Activated T-helper 1 cell treated with anti-CD3 and anti-CD28 coated beads, Interleukin-2, amount 50 U/mL, for 16 hours (primary cell): ENCODE results near the gene SH3RF3.

Experiments used
- DNase-seq, 2 donors: peaks; one replicate each; pipeline ENCODE4 v3.0.0-alpha.2; 2020; ENCODE audit warnings: low read depth in 1 of 2, low spot score in 1 of 2

Gene SH3RF3

DNA sequence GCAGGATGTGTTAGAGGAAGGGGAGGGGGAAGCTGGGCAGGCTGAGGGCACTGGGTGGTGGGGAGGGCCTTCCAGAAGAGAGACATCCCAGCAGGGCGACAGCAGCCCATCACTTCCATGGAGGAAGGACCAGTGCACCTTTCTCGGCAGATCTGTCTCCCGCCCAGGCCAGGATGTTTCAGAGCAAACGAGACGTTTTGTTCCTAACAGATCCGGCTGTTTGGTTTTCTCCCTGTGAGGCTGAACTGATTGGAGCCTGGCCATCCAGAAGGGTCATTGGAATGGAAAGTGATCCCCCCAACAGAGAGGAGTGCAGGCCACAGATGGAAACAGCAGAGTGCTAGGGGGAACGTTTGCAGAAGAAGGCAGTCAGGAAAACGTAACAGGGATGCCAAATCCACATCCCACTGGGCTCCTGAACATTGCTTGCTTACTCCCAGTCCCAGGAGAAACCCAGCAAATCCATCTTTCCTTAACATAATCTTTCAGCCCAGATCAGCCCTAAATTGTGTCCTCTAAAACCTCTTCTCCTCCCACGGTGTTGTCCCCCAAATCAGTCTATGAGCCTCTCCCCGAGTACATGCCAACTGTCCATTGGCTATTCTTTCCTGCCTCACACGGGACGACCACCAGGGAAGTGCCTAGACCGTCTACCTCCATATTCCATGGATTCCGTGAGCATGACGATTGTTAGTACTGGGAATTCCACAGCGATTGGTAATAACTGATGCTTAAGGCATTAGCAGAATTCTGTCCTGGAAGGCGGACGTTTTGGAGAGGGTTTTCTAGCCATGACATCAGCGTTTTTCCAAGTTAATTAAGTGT is 357.9 kb downstream of the SH3RF3 start:
- DNase-seq: no peak

DNA sequence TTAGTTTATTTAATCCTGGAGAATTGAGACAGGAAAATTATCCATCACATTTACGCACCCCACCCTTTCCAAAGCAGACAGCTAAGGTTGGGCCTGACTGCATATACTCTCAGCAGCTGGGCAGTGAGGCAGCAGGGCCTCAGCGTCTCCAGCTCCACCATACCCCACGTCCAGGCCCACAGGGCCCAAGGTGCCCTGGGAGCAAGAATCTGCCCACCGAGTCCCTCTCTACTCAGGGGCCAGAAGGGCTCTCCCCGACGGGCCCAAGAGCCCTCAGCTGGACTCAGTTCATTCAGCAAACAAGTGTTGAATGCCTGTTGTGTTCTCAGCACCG is 358.5 kb downstream of the SH3RF3 start:
- DNase-seq: no peak

DNA sequence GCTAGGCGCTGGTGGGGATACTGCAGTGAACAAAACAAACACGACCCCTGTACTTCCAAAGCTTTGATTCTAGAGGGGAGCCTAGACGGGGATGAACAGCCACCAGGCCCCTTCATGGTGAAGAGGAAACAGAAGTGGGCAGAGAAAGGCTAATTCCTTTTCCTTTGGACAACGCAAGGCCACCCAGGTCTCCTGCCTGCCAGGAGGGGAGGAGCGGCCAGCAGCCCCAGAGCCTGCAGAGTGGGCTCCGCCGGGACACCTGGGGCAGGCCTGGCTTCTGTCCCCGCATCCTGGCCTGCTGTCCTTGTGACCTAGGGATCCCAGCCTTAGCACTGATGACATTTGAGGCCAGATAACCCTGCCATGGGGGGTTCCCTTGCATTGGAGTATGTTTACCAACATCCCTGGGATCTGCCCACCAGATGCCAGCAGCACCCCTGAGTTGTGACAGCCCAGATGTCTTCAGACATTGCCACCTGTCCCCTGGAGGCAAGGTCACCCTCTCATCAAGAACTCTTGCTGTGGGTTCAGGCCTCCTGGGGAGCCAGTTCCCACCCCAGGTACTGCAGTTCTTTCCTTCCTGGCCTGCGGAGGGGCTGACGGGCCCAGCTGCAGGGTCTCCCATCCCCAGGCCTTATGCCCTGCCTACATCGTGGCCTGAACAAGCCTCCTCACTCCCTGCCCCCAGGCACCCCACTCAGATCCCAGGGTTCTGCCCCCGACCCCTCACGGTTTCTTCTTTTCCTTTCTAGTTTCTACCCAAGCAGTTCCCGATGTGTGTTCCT is 359.1 kb downstream of the SH3RF3 start:
- no peak for DNase-seq

DNA sequence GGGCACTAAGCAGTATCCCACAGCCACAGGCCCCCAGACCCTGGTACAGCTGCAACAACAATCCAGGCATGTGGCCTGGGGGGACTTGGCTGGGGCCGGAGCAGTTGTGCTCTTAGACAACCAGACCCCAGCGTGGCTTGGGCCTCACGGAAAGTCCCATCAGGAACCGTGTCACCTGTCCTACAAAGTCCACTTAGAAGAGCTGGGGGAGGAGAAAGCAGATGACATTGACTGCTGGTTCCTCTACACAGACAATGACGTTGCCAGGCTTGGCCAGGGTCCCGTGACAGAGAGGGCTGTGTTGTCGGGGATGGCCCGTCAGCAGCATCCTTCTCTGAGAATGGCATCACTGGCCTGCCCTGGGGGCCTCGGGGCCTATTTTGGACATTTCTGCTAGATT is 360.3 kb downstream of the SH3RF3 start:
- DNase-seq: no peak

DNA sequence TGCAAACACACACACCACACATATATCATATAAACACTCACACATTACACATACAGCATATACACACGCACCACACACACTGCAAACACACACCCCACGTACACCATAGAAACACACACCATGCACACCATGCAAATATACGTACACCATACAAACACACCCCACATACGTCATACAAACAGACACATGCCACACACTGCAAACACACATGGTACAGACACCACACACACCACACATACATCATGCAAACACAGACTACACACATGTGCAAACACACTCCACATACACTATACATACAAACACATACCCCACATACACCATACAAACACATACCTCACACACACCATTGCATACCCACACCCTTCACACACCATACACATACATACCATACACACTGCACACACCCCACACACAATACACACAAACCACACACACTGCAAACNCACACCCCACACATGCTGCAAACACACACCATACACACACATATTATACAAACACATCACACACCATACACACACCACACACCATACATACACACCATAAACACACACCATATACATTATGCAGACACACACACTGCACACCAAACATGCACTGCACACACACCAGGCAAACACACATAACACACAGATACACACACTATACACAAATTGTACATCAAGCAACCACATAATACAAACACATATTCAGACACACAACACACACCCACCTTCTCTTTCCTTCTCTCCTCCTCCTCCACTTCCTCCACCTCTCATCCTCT is 364.4 kb downstream of the SH3RF3 start:
- no peak for DNase-seq

DNA sequence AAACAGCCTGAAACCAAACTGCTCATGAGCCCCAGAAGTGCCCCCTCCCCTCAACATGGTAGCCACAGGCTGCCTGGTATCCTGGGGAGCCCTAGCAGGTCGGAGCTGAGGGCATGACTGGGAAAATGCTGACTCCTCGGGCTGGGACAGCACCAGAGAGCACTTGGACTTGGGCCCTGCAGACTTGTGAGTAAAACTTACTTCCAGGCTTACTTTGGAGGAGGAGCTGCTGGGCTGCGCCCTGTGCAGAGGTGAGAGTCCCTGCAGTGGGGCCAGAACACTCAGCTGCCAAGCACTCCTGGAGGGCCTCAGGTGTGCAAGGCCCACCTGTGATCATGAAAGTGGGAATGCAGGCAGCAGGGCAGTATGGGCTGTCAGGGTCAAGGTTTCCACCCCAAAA is 365.3 kb downstream of the SH3RF3 start:
- no peak for DNase-seq

DNA sequence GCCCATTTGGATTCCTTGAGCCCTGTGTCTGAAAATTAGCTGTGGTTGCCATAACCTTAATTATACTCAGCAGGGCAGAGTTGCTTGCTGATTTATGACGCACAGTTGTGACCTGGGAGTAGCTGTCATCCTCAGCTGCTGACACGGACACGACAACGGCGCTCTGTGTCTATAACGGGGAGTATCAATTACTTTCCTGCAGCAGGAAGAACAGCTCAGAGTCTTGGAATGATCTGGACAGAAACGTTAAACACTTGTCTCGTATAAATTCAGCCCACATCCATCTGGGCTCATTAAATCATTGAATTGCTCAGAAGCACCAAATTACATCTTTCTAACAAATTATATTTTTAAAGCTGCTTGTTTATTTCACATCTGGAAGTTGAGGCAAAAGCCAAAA is 368.5 kb downstream of the SH3RF3 start:
- DNase-seq: no peak

DNA sequence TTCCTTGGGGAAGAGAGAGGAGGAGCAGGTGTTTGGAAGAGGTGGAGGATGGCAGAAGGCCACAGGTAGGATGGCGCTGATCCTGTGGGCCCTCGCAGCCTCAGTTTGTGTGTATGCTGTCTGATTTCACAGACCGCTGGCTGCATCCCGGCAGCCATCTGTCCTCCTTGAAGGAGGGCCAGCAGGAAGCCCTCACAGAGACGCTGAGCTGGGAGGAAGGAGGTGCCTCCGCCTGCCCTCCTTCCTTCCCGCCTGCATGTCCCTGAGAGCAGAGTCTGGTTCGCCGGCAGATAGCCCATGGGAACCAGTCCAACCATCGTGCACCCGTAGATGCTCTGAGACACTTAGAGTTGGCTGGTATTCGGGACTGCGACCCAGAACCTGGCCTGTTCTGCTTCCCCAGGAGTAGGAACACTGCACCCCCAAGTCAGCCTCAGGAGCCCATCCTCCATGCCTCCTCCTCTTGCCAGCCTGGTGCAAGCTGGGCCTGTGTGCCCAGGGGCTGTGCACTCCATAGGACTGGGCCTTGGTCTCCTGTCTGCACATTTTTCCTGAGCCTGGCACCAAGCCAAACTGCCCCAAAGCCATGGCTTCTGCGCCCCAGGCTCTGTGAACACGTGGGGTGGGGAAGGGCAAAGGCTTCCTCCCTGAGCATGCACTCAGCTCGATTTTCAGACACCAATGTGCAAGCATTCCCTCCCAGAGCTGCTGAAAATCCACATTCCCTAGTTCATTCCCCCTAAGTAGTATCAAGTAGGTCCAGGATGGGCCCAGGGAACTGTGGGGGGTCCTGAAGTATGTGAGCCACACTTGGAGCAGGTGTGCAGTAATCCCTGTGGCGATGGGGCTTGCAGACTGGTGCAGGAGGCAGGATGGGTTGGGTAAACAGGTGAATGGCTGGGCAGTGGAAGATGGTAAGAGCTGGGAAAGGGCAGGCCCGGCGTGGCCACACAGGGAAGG is 369.2 kb downstream of the SH3RF3 start:
- no peak for DNase-seq

DNA sequence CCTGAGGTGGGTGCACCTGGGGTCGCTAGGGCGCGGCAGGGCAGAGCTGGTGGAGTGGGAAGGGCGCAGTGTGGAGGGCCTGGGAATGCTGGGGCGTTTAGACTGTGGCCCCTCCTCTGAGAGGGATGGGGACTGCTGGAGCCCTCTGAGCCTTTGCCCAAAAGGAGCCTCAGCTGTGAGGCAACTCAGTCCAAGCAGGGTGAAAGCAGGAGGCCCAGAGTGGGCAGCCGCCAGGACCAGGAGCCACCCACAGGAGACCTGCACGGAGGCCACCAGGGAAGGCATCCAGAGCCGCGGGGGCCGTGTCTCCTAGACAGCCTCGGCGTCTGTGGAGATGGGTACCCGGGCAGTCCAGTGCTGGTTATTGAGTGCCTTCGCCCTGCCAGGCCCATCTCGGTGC is 369.9 kb downstream of the SH3RF3 start:
- DNase-seq: no peak

DNA sequence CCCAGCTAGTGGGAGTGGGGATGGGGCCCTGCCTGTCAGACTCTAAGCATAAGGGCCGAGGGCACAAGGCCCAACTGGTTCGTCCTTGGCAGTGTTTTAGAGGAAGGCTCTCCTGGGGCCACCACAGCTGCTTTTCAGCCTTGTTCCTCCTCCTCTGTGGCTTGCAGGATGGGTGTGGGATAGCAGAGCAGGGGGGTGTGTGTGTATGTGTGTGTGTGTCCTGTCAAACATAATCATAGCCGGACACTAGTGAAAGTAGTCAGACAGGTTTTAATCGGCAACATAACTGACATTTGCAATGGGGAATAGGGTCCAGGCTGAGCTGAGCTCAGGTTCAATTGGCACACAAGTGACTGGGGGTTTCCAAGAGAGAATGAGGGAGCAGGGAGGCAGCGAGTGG is 370.6 kb downstream of the SH3RF3 start:
- DNase-seq: no peak

DNA sequence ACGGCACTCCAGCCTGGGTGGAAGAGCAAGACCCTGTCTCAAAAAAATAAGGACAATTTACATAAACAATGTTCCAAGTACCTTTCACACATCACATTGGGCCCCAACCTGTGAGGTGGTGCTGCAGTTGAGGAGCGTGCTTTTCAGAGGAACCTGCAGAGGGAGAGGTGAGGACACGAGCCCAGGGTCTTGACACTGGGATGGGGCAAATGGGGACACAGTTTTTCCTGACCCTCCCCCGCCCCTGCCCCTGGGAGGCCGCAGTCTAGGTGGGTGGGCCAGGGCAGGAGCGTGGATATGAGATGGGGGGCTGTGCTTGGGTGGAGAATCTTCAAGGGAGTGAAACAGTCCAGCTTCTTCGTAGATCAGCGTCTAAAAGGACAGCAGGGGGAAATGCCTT is 371.9 kb downstream of the SH3RF3 start:
- DNase-seq: no peak

DNA sequence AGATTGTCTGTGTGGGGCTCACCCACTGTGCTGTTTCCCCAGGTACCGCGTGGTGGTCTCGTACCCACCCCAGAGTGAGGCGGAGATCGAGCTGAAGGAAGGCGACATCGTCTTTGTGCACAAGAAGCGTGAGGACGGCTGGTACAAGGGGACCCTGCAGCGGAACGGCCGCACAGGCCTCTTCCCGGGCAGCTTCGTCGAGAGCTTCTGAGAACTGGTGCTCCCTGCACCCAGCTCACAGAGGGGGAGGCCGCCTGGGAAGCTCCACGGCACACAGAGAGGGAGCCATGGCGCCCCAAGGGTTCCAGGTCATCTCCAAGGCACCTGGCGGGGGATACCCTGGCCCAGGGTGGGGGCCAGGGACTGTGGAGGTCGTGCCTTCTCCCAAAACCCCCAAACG is 372.5 kb downstream of the SH3RF3 start:
- no peak for DNase-seq

DNA sequence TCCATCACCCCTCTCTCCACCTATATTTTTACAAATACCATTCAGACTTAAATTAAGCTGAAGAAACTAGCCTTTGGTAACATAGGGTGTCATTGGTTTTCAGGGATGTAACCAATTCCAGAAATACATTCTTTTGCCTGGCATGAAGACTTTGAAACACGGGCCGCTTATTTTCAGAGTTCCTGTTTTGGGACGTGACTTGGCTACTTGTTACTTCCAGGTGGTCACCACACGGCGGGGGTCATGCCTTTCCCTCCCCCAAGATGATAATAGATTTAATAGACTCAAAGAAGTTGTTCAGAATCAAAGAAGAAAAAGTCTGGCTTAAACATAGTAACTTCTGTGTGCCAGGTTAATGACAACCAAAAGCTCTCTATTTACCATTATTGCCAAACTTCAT is 374.2 kb downstream of the SH3RF3 start:
- DNase-seq: no peak

DNA sequence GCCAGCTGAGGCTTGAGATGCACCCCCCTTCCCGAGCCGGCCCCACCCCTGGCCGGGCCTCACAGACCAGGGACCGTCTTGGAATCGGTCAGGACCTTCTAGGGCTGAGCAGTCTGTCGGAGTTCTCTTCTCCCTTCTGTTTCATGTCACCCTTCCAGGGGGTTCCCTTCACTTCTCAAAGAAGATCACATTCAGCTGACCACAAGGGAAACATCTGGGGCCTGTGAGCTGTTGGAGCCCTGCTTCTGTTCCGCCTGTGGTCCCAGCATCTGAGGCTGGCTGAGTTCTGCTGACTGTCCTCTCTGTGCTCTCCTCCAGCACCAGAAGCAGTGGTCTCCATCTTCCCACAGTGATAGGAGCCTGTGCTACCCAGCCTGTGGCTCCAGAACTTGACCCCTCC is 378.2 kb downstream of the SH3RF3 start:
- DNase-seq: no peak

DNA sequence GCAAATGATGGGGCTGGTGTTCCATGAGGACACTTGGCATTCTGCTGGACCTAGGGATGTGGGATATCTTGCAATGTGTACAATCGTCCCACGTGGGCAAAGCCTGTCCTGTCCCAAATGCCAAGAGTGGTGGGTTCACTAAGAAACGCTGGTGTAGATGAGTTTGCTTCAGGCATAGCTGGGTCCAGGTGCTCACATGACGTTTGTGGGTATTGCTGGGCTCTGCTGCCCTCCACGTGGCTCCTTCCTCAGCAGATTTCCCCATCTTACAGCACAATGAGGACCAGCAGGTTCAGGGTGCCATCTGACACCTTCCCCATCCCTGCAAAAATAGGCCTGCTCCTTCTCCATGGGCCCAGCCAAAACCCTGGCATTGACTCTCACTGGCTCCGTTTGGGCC is 378.8 kb downstream of the SH3RF3 start:
- no peak for DNase-seq

DNA sequence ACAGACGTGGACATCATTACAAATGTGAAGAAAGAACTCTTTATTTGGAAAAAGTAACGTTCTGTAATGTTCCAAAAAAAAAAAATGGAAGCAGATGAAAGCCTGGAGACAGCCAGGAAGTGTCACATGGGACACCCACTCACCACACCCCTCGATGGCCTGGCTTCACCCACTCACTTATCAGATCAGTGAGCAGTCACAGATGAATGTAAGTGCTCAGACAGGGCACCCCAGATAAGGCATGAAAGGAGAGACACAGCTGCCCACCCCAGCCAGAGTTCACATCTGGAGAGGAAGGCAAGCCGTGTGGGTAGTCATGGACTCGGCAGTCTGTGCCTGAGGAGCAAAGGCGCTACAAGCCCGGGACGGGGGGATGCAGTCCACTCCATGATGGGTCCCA is 379.6 kb downstream of the SH3RF3 start:
- DNase-seq: no peak

DNA sequence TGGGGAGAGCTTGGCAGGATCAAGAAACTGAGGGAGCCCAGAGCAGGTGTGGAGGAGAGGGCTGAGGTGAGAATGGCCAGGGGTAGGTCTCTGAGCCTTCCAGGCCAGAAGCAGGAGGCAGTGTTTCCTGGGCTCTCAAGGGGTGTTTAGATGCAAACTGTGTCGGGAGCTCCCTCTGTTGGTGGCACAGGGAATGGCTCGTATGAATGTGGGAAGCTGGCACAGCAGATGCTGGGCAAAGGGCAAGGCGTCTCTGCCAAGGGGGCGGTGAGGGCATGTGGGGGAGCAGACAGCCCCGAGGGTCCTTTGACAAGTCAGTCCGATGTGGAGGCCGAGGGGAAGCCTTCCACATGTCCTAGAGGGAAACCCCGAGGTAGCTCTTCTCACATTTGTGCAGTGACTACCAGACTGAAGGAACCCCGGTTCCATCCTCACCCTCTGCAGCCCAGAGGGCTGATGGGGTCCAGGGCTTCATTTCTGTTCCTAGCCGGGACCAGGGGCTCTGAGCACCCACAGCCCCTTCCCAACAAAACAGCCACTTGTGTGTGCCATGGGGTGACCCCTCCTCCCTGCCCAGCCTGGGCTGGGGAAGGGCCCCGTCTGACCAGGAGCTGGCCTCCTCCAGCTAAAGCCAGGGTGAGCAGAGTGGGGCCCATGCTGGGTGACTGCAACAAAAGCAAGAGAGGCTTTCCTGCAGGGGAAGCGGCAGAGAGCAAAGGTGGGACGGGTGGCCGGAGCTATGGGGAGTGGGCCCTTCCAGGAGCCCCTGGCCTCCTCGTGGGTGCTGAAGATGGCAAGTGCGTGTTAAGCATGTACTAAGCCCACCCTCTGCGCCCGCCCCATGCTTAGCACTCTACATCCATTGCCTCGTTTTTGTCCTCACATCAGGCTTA is 381.4 kb downstream of the SH3RF3 start:
- DNase-seq: peak; percentile 49 to 53

DNA sequence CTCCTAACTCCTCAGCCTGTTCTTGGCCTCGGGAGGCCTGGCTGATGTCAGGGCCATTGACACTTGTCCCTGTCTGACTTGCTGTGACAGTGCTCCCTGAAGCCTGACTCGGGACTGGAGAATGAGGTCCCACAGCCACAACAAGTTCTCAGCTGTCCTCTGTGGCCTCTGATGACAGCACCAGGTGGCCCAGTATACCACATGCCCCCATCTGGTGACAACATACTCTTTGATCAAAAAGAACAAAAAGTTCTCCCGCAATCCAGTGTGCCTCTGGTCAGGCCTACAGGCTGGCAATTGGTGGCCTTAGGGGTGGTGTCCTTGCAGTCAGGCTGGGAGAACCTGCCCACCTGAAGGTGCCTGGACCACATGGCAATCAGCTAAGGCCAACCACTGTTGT is 382.2 kb downstream of the SH3RF3 start:
- no peak for DNase-seq

DNA sequence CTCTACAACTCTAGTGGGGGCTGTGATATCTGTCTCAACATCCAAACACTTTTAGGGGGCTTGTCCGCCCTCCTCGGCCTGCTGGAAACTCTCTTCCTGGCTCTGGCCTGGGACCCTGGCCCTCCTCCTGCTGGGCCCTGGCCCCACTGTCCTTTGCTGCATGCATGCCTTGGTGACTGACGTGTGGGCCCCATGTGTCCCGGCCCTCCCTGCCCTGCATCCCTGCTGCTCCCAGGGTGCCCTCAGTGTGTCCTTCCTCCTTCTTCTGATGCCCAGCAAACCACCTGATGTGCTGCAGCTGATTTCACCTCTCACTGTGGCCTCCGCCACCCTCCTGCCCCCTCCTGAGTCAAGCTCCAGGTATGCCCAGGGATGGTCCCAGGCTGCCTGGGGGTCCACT is 383.1 kb downstream of the SH3RF3 start:
- DNase-seq: no peak

DNA sequence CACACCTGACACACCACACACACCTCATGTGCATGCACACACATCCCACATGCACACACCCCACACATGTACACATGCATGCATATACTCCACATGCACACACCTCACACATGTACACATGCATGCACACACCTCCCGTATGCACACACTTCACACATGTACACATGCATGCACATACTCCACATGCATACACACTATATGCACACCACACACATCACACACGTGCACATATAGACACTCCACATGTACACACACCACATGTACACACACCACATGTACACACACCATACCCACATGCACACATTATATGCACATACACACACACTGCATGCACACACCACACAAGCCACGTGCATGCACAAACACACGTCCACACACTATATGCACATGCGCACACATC is 384.2 kb downstream of the SH3RF3 start:
- DNase-seq: no peak
